ENCODE results near the gene C2orf80. TPM values are rescaled to one million over a fixed set of nuclear protein-coding genes. Genes with fewer than 3 reads are reported as not detected.

Gene C2orf80
- total and polyA plus RNA-seq, 12 donors = not detected

GRCh38 chr2:208179028-208179609 lies 10.7 kb downstream of the C2orf80 start:
- H3K4me3 ChIP-seq = no peak overlapping the region
- TF ChIP-seq, protein P1, sequence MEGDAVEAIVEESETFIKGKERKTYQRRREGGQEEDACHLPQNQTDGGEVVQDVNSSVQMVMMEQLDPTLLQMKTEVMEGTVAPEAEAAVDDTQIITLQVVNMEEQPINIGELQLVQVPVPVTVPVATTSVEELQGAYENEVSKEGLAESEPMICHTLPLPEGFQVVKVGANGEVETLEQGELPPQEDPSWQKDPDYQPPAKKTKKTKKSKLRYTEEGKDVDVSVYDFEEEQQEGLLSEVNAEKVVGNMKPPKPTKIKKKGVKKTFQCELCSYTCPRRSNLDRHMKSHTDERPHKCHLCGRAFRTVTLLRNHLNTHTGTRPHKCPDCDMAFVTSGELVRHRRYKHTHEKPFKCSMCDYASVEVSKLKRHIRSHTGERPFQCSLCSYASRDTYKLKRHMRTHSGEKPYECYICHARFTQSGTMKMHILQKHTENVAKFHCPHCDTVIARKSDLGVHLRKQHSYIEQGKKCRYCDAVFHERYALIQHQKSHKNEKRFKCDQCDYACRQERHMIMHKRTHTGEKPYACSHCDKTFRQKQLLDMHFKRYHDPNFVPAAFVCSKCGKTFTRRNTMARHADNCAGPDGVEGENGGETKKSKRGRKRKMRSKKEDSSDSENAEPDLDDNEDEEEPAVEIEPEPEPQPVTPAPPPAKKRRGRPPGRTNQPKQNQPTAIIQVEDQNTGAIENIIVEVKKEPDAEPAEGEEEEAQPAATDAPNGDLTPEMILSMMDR (IDR thresholded peaks at IDR 0.05) = no peak
- TF ChIP-seq POLR2A (IDR thresholded peaks at IDR 0.05) = no peak
- DNase-seq = no peak
- no peaks in the 10 kb centered on the region for H3K9me3 ChIP-seq (replicated peaks in 1 of 3)
- no peaks in the 10 kb centered on the region for H3K36me3 ChIP-seq (replicated peaks in 1 of 2)
- H3K27ac ChIP-seq = no peak overlapping the region
- H3K27me3 ChIP-seq = no peaks in the 10 kb centered on the region
- intact Hi-C loops (cut with DNase I) = loop anchor here (5.0 to 10.0 kb wide), 2 partner anchors 73 to 76 kb away; partner anchors contain the start of gene IDH1 (in 1 of the 2)
- WGBS, 4 donors = 61 to 80% (median 74%) methylated on average over 4 of the region's 4 CpGs
- H3K4me1 ChIP-seq (replicated peaks in 1 of 2) = peaks cover 0 to 5% of the 10 kb centered on the region in 2 donors

DNA sequence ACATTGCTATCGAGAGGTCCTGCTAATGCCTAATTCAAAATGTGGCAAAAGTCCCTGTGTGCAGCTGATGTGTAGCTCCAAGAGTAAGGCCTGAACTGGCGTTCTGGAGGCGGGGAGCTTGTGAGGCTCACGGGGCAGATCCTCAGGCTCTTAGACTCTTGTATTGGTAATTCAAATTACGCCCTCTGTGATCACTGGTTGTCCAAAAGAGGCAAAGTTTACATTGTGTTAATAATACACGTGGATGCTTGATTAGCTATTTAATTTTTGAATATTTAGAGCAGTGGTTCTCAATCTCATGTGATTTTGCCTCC lies 14.0 kb downstream of the C2orf80 start:
- intact Hi-C loops (cut with DNase I) = loop anchor here (5.0 to 10.0 kb wide), 2 partner anchors 77 to 79 kb away; partner anchors contain the start of gene IDH1 (in 1 of the 2)
- no peak for TF ChIP-seq POLR2A (IDR thresholded peaks at IDR 0.05)
- TF ChIP-seq, protein P1 (IDR thresholded peaks at IDR 0.05) = no peak
- H3K27me3 ChIP-seq = no peaks in the 10 kb centered on the region
- WGBS, 4 donors = 70 to 84% (median 72%) methylated on average over 5 to 6 of the region's 6 CpGs
- no peak for DNase-seq
- no peak overlapping the region for H3K27ac ChIP-seq
- H3K36me3 ChIP-seq (replicated peaks in 1 of 2) = no peaks in the 10 kb centered on the region
- no peak overlapping the region for H3K4me3 ChIP-seq
- H3K4me1 ChIP-seq (replicated peaks in 1 of 2) = peaks cover 0 to 5% of the 10 kb centered on the region in 2 donors
- H3K9me3 ChIP-seq (replicated peaks in 1 of 3) = no peaks in the 10 kb centered on the region

- peak; percentile 80 to 96 (median 89) for DNase-seq
- Histone ChIP-seq H3K36me3 (replicated peaks in 1 of 2) (no peaks in the 10 kb centered on the region), H3K27me3 (no peaks in the 10 kb centered on the region), H3K4me3 (no peak overlapping the region), H3K9me3 (replicated peaks in 1 of 3) (no peaks in the 10 kb centered on the region), H3K4me1 (replicated peaks in 1 of 2) (peaks cover 0 to 5% of the 10 kb centered on the region in 2 donors), H3K27ac (no peak overlapping the region)
- 33 to 38% (median 37%) methylated on average over 21 of the region's 21 CpGs for WGBS, 4 donors
- no peak for TF ChIP-seq POLR2A (IDR thresholded peaks at IDR 0.05)
- TF ChIP-seq, protein P1 (IDR thresholded peaks at IDR 0.05) = peak; percentile 75 to 90 (median 87)
- intact Hi-C loops (cut with DNase I) = loop anchor here (5.0 to 10.0 kb wide), 2 partner anchors 77 to 80 kb away; partner anchors contain the start of gene IDH1 (in 1 of the 2)
These were observed 14.6 kb downstream of the C2orf80 start for GRCh38 chr2:208175069-208175839.

DNA sequence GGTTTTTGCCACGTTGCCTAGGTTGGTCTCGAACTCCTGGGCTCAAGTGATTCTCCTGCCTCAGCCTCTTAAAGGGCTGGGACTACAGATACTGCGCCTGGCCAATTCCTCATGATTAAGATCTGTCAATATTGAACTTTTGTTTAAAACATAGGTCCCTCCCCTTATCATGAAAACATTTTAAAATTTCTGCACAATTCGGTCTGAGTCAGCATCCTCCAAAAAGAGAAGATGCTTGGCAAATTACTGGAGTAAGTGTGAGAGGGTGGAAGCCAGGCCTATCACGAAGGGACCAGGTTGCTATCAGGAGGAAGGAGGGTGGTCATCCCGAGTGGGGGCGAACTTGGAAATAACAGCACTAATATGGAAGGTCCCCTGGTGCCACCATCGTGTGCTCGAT lies 15.7 kb downstream of the C2orf80 start:
- Histone ChIP-seq H3K27me3 (no peaks in the 10 kb centered on the region), H3K4me3 (no peak overlapping the region), H3K9me3 (replicated peaks in 1 of 3) (no peaks in the 10 kb centered on the region), H3K4me1 (replicated peaks in 1 of 2) (peaks cover 0 to 5% of the 10 kb centered on the region in 2 donors), H3K27ac (no peak overlapping the region), H3K36me3 (replicated peaks in 1 of 2) (no peaks in the 10 kb centered on the region)
- no peak for DNase-seq
- WGBS, 4 donors = 78 to 88% (median 84%) methylated on average over 9 of the region's 9 CpGs
- TF ChIP-seq, protein P1 (IDR thresholded peaks at IDR 0.05) = no peak
- no peak for TF ChIP-seq POLR2A (IDR thresholded peaks at IDR 0.05)
- intact Hi-C loops (cut with DNase I) = loop anchor here in 1 of 2 donors (10.0 kb wide), 1 partner anchor 81 kb away; the partner anchor contains the start of gene IDH1
